ENCODE data around the gene ZNF438.

GRCh38 chr10:31031205-31031557, 484 bp downstream of the ZNF438 start:
- TF ChIP-seq L3MBTL2 (conservative IDR thresholded peaks at IDR 0.05) (no peak), SUZ12 (IDR thresholded peaks at IDR 0.05) (no peak), FOXM1 (IDR thresholded peaks at IDR 0.05; ENCODE audit: borderline replicate concordance) (no peak), BHLHE40 (IDR thresholded peaks at IDR 0.05; ENCODE audit: borderline replicate concordance) (no peak), FOXK2 (IDR thresholded peaks at IDR 0.05) (no peak), FOXA1 (IDR thresholded peaks at IDR 0.05) (no peak), HDGF (IDR thresholded peaks at IDR 0.05; ENCODE audit: borderline replicate concordance) (no peak), NFRKB (IDR thresholded peaks at IDR 0.05) (no peak), ARNT (IDR thresholded peaks at IDR 0.05) (no peak), CTBP1 (IDR thresholded peaks at IDR 0.05; ENCODE audit: borderline replicate concordance) (no peak), ELF4 (IDR thresholded peaks at IDR 0.05) (no peak), TARDBP (IDR thresholded peaks at IDR 0.05) (no peak), ZNF384 (IDR thresholded peaks at IDR 0.05) (no peak)
